Measurements from ENCODE around the gene VPS39.
A peak's percentile ranks its signal among the peaks of the same experiment; 100 is the strongest.

The VPS39 gene

GRCh38 chr15:42145546-42146455 is 62.3 kb downstream of the VPS39 start:
- H3K27ac ChIP-seq = no peak overlapping the region
- H3K4me2 ChIP-seq = no peak overlapping the region
- H3K4me3 ChIP-seq = no peak overlapping the region
- no peaks in the 10 kb centered on the region for H3K9me3 ChIP-seq (replicated peaks in 1 of 11)
- no peak for TF ChIP-seq Cebpa-rat (IDR thresholded peaks at IDR 0.05)
- H4K20me1 ChIP-seq = 0 out of 22 replicates have a peak, but pooled peaks cover 0 to 4% (median 0%) of the 10 kb centered on the region in 11 experiments
- no peaks in the 10 kb centered on the region for H3K36me3 ChIP-seq
- H3K27me3 ChIP-seq = no peaks in the 10 kb centered on the region
- H3K9ac ChIP-seq = 0 out of 22 replicates have a peak overlapping the region, but pooled peaks of 1 of the 11 experiments have one; percentile 6
- H3K4me1 ChIP-seq = no peaks in the 10 kb centered on the region

GRCh38 chr15:42144841-42145375 is 63.2 kb downstream of the VPS39 start:
- Histone ChIP-seq H3K9ac (no peak overlapping the region), H3K4me1 (no peaks in the 10 kb centered on the region), H4K20me1 (0 out of 22 replicates have a peak, but pooled peaks cover 0 to 6% (median 0%) of the 10 kb centered on the region in 11 experiments), H3K9me3 (replicated peaks in 1 of 11) (no peaks in the 10 kb centered on the region), H3K36me3 (no peaks in the 10 kb centered on the region), H3K27ac (no peak overlapping the region), H3K4me3 (no peak overlapping the region), H3K27me3 (no peaks in the 10 kb centered on the region), H3K4me2 (no peak overlapping the region)
- TF ChIP-seq Cebpa-rat (IDR thresholded peaks at IDR 0.05) = no peak

- Histone ChIP-seq H3K36me3 (no peaks in the 10 kb centered on the region), H3K27me3 (no peaks in the 10 kb centered on the region), H4K20me1 (0 out of 22 replicates have a peak, but pooled peaks cover 0 to 6% (median 0%) of the 10 kb centered on the region in 11 experiments), H3K4me1 (no peaks in the 10 kb centered on the region), H3K4me2 (no peak overlapping the region), H3K9ac (no peak overlapping the region), H3K27ac (no peak overlapping the region), H3K9me3 (replicated peaks in 1 of 11) (no peaks in the 10 kb centered on the region), H3K4me3 (no peak overlapping the region)
- no peak for TF ChIP-seq Cebpa-rat (IDR thresholded peaks at IDR 0.05)
Observed at GRCh38 chr15:42143866-42144625, 64.1 kb downstream of the VPS39 start.

- Histone ChIP-seq H3K9ac (no peak overlapping the region), H3K27me3 (no peaks in the 10 kb centered on the region), H3K4me2 (no peak overlapping the region), H3K27ac (no peak overlapping the region), H3K36me3 (no peaks in the 10 kb centered on the region), H4K20me1 (0 out of 22 replicates have a peak, but pooled peaks cover 0 to 6% (median 0%) of the 10 kb centered on the region in 11 experiments), H3K9me3 (replicated peaks in 1 of 11) (no peaks in the 10 kb centered on the region), H3K4me1 (no peaks in the 10 kb centered on the region), H3K4me3 (no peak overlapping the region)
- TF ChIP-seq Cebpa-rat (IDR thresholded peaks at IDR 0.05) = no peak
Observed at GRCh38 chr15:42143356-42143755, 64.7 kb downstream of the VPS39 start.

GRCh38 chr15:42141795-42142667 is 66.1 kb downstream of the VPS39 start:
- Histone ChIP-seq H3K4me1 (no peaks in the 10 kb centered on the region), H4K20me1 (0 out of 22 replicates have a peak, but pooled peaks cover 0 to 6% (median 0%) of the 10 kb centered on the region in 11 experiments), H3K4me2 (no peak overlapping the region), H3K9ac (no peak overlapping the region), H3K9me3 (replicated peaks in 1 of 11) (no peaks in the 10 kb centered on the region), H3K36me3 (no peaks in the 10 kb centered on the region), H3K27ac (no peak overlapping the region), H3K4me3 (no peak overlapping the region), H3K27me3 (no peaks in the 10 kb centered on the region)
- TF ChIP-seq Cebpa-rat (IDR thresholded peaks at IDR 0.05) = no peak

GRCh38 chr15:42141246-42141645 is 66.9 kb downstream of the VPS39 start:
- Histone ChIP-seq H3K4me1 (no peaks in the 10 kb centered on the region), H3K9me3 (replicated peaks in 1 of 11) (no peaks in the 10 kb centered on the region), H3K27ac (no peak overlapping the region), H3K27me3 (no peaks in the 10 kb centered on the region), H3K36me3 (no peaks in the 10 kb centered on the region), H3K9ac (no peak overlapping the region), H4K20me1 (0 out of 22 replicates have a peak, but pooled peaks cover 0 to 6% (median 0%) of the 10 kb centered on the region in 11 experiments), H3K4me3 (no peak overlapping the region), H3K4me2 (no peak overlapping the region)
- TF ChIP-seq Cebpa-rat (IDR thresholded peaks at IDR 0.05) = no peak

- Histone ChIP-seq H3K4me3 (no peak overlapping the region), H3K27me3 (no peaks in the 10 kb centered on the region), H3K4me2 (no peak overlapping the region), H4K20me1 (0 out of 22 replicates have a peak, but pooled peaks cover 0 to 6% (median 0%) of the 10 kb centered on the region in 11 experiments), H3K9me3 (replicated peaks in 1 of 11) (no peaks in the 10 kb centered on the region), H3K36me3 (no peaks in the 10 kb centered on the region), H3K27ac (no peak overlapping the region), H3K9ac (no peak overlapping the region), H3K4me1 (no peaks in the 10 kb centered on the region)
- TF ChIP-seq Cebpa-rat (IDR thresholded peaks at IDR 0.05) = no peak
Observed at GRCh38 chr15:42140383-42141070, 67.6 kb downstream of the VPS39 start.

- Histone ChIP-seq H3K27ac (no peak overlapping the region), H3K4me3 (no peak overlapping the region), H3K4me1 (no peaks in the 10 kb centered on the region), H3K27me3 (no peaks in the 10 kb centered on the region), H3K36me3 (no peaks in the 10 kb centered on the region), H3K9ac (no peak overlapping the region), H3K9me3 (replicated peaks in 1 of 11) (no peaks in the 10 kb centered on the region), H4K20me1 (0 out of 22 replicates have a peak, but pooled peaks cover 0 to 6% (median 0%) of the 10 kb centered on the region in 11 experiments), H3K4me2 (no peak overlapping the region)
- no peak for TF ChIP-seq Cebpa-rat (IDR thresholded peaks at IDR 0.05)
Observed at GRCh38 chr15:42139596-42139995, 68.5 kb downstream of the VPS39 start.

Data from BLaER1 treated with 17β-estradiol and CSF1 and Interleukin-3, amounts not matched to agents 10 nM and 100 nM (cell line).